IPS-20b (cell line): ENCODE data around the gene PPME1.

Experiments used
- H3K27ac ChIP-seq: one replicate; pipeline ENCODE4 v1.5.1; 2013; ENCODE audit warnings: low read length
- H3K27me3 ChIP-seq: 2 replicates; pipeline ENCODE4 v1.6.1; 2013; ENCODE audit warnings: mild to moderate bottlenecking, low read length, inconsistent platforms; ENCODE audit not compliant: insufficient read depth
- H3K36me3 ChIP-seq: 2 replicates; pipeline ENCODE4 v1.6.1; 2013; ENCODE audit warnings: low read depth, mild to moderate bottlenecking, inconsistent platforms, low read length, moderate library complexity; ENCODE audit not compliant: insufficient read depth
- H3K4me1 ChIP-seq: 2 replicates; pipeline ENCODE4 v1.6.1; 2013; ENCODE audit warnings: mild to moderate bottlenecking, control low read depth, inconsistent platforms, low read length, moderate library complexity; ENCODE audit not compliant: insufficient read depth
- H3K4me3 ChIP-seq: 2 replicates; pipeline ENCODE4 v1.5.1; 2013; ENCODE audit warnings: mild to moderate bottlenecking, low read length, inconsistent platforms
- H3K9ac ChIP-seq: 2 replicates; pipeline ENCODE4 v1.6.1; 2013; ENCODE audit warnings: low read depth, mild to moderate bottlenecking, inconsistent platforms, low read length, moderate library complexity
- H3K9me3 ChIP-seq: 2 replicates; pipeline ENCODE4 v1.6.1; 2013; ENCODE audit warnings: mild to moderate bottlenecking, low read depth, low read length, inconsistent platforms; ENCODE audit not compliant: insufficient read depth

PPME1 gene

GRCh38 chr11:74268456-74268855 lies 97.4 kb downstream of the PPME1 start:
- Histone ChIP-seq H3K27ac (no peak overlapping the region), H3K4me3 (no peak overlapping the region), H3K4me1 (no peaks in the 10 kb centered on the region), H3K27me3 (no peaks in the 10 kb centered on the region), H3K9me3 (no peaks in the 10 kb centered on the region), H3K9ac (no peak overlapping the region), H3K36me3 (no peaks in the 10 kb centered on the region)

- H3K36me3 ChIP-seq, result no peaks in the 10 kb centered on the region
- H3K27me3 ChIP-seq, result no peaks in the 10 kb centered on the region
- no peaks in the 10 kb centered on the region for H3K4me1 ChIP-seq
- no peaks in the 10 kb centered on the region for H3K9me3 ChIP-seq
- H3K4me3 ChIP-seq, result no peak overlapping the region
- H3K9ac ChIP-seq, result no peak overlapping the region
- no peak overlapping the region for H3K27ac ChIP-seq
Measured at GRCh38 chr11:74269161-74269811, 98.2 kb downstream of the PPME1 start.

GRCh38 chr11:74272276-74272675 lies 101.2 kb downstream of the PPME1 start:
- H3K36me3 ChIP-seq, result no peaks in the 10 kb centered on the region
- no peaks in the 10 kb centered on the region for H3K4me1 ChIP-seq
- H3K9ac ChIP-seq, result no peak overlapping the region
- no peak overlapping the region for H3K27ac ChIP-seq
- no peaks in the 10 kb centered on the region for H3K9me3 ChIP-seq
- H3K4me3 ChIP-seq, result no peak overlapping the region
- no peaks in the 10 kb centered on the region for H3K27me3 ChIP-seq

- Histone ChIP-seq H3K9me3 (no peaks in the 10 kb centered on the region), H3K36me3 (no peaks in the 10 kb centered on the region), H3K27ac (no peak overlapping the region)
Measured at GRCh38 chr11:74276581-74276980, 105.5 kb downstream of the PPME1 start.

GRCh38 chr11:74278103-74278502 lies 107.0 kb downstream of the PPME1 start:
- no peaks in the 10 kb centered on the region for H3K4me1 ChIP-seq
- H3K4me3 ChIP-seq, result no peak overlapping the region
- H3K9me3 ChIP-seq, result no peaks in the 10 kb centered on the region
- H3K9ac ChIP-seq, result no peak overlapping the region
- no peak overlapping the region for H3K27ac ChIP-seq
- no peaks in the 10 kb centered on the region for H3K27me3 ChIP-seq
- no peaks in the 10 kb centered on the region for H3K36me3 ChIP-seq

More at GRCh38 chr11:74276581-74276980, 105.5 kb downstream of the PPME1 start:
- Histone ChIP-seq H3K9ac (no peak overlapping the region), H3K27me3 (no peaks in the 10 kb centered on the region), H3K4me3 (no peak overlapping the region), H3K4me1 (no peaks in the 10 kb centered on the region)

GRCh38 chr11:74278721-74279161 lies 107.7 kb downstream of the PPME1 start:
- no peaks in the 10 kb centered on the region for H3K27me3 ChIP-seq
- no peaks in the 10 kb centered on the region for H3K36me3 ChIP-seq
- H3K9me3 ChIP-seq, result no peaks in the 10 kb centered on the region
- no peak overlapping the region for H3K4me3 ChIP-seq
- no peaks in the 10 kb centered on the region for H3K4me1 ChIP-seq
- H3K9ac ChIP-seq, result no peak overlapping the region
- H3K27ac ChIP-seq, result no peak overlapping the region

GRCh38 chr11:74279256-74279655 lies 108.2 kb downstream of the PPME1 start:
- H3K27ac ChIP-seq, result no peak overlapping the region
- H3K9ac ChIP-seq, result no peak overlapping the region
- H3K9me3 ChIP-seq, result no peaks in the 10 kb centered on the region

GRCh38 chr11:74280494-74280893 lies 109.4 kb downstream of the PPME1 start:
- H3K4me3 ChIP-seq, result no peak overlapping the region
- H3K9ac ChIP-seq, result no peak overlapping the region
- H3K27me3 ChIP-seq, result no peaks in the 10 kb centered on the region
- H3K27ac ChIP-seq, result no peak overlapping the region
- H3K9me3 ChIP-seq, result no peaks in the 10 kb centered on the region
- no peaks in the 10 kb centered on the region for H3K4me1 ChIP-seq
- no peaks in the 10 kb centered on the region for H3K36me3 ChIP-seq

More at GRCh38 chr11:74279256-74279655, 108.2 kb downstream of the PPME1 start:
- Histone ChIP-seq H3K36me3 (no peaks in the 10 kb centered on the region), H3K4me3 (no peak overlapping the region), H3K4me1 (no peaks in the 10 kb centered on the region), H3K27me3 (no peaks in the 10 kb centered on the region)

GRCh38 chr11:74282421-74282820 lies 111.3 kb downstream of the PPME1 start:
- no peak overlapping the region for H3K27ac ChIP-seq
- no peak overlapping the region for H3K4me3 ChIP-seq
- H3K9me3 ChIP-seq, result no peaks in the 10 kb centered on the region
- H3K36me3 ChIP-seq, result no peaks in the 10 kb centered on the region
- H3K9ac ChIP-seq, result no peak overlapping the region
- H3K27me3 ChIP-seq, result no peaks in the 10 kb centered on the region
- H3K4me1 ChIP-seq, result no peaks in the 10 kb centered on the region

GRCh38 chr11:74282914-74283371 lies 111.9 kb downstream of the PPME1 start:
- H3K9ac ChIP-seq, result no peak overlapping the region
- no peaks in the 10 kb centered on the region for H3K4me1 ChIP-seq
- no peak overlapping the region for H3K4me3 ChIP-seq
- no peak overlapping the region for H3K27ac ChIP-seq
- no peaks in the 10 kb centered on the region for H3K36me3 ChIP-seq
- no peaks in the 10 kb centered on the region for H3K27me3 ChIP-seq
- no peaks in the 10 kb centered on the region for H3K9me3 ChIP-seq

GRCh38 chr11:74283580-74284180 lies 112.6 kb downstream of the PPME1 start:
- Histone ChIP-seq H3K27ac (no peak overlapping the region), H3K4me1 (no peaks in the 10 kb centered on the region), H3K36me3 (no peaks in the 10 kb centered on the region), H3K4me3 (no peak overlapping the region), H3K27me3 (no peaks in the 10 kb centered on the region), H3K9ac (no peak overlapping the region), H3K9me3 (no peaks in the 10 kb centered on the region)

- Histone ChIP-seq H3K4me1 (no peaks in the 10 kb centered on the region), H3K27me3 (no peaks in the 10 kb centered on the region), H3K9me3 (no peaks in the 10 kb centered on the region), H3K27ac (no peak overlapping the region), H3K4me3 (no peak overlapping the region), H3K9ac (no peak overlapping the region), H3K36me3 (no peaks in the 10 kb centered on the region)
Measured at GRCh38 chr11:74284466-74284865, 113.4 kb downstream of the PPME1 start.
